Smooth muscle cell (in vitro differentiated cells): ENCODE results near the gene HIVEP3. TPM values are rescaled to one million over a fixed set of nuclear protein-coding genes. Genes with fewer than 3 reads are reported as not detected.

ENCODE experiments used
- DNase-seq: peaks from one replicate; lab custom pipeline; 2025; ENCODE audit not compliant: unreplicated experiment; lab: John Stamatoyannopoulos, UW
- H2AFZ ChIP-seq: fragments of 200-600 bp; sonication (generic); 2 replicates; pipeline ENCODE4 v1.6.0; 2016; ENCODE audit warnings: antibody characterized with exemption, low read depth, mild to moderate bottlenecking
- H3F3A ChIP-seq: fragments of 200-600 bp; sonication (generic); 2 replicates; pipeline ENCODE4 v1.6.0; 2017; ENCODE audit warnings: antibody characterized with exemption, low read depth
- H3K27ac ChIP-seq: fragments of 200-600 bp; sonication (generic); 2 replicates; pipeline ENCODE4 v1.5.1; 2016; ENCODE audit warnings: low read depth, mild to moderate bottlenecking
- H3K27me3 ChIP-seq: fragments of 200-600 bp; sonication (generic); 2 replicates; pipeline ENCODE4 v1.6.1; 2016; ENCODE audit warnings: low read depth, mild to moderate bottlenecking
- H3K36me3 ChIP-seq: fragments of 200-600 bp; sonication (generic); 2 replicates; pipeline ENCODE4 v1.5.1; 2016; ENCODE audit warnings: low read depth
- H3K4me1 ChIP-seq: fragments of 200-600 bp; sonication (generic); 2 replicates; pipeline ENCODE4 v1.5.1; 2016; ENCODE audit warnings: low read depth
- H3K4me2 ChIP-seq: fragments of 200-600 bp; sonication (generic); 2 replicates; pipeline ENCODE4 v1.6.0; 2016; ENCODE audit warnings: mild to moderate bottlenecking
- H3K4me3 ChIP-seq: fragments of 200-600 bp; sonication (generic); 2 replicates; pipeline ENCODE4 v1.5.1; 2016; ENCODE audit warnings: mild to moderate bottlenecking
- H3K79me2 ChIP-seq: fragments of 200-600 bp; sonication (generic); 2 replicates; pipeline ENCODE4 v1.6.0; 2016; ENCODE audit warnings: low read depth, mild to moderate bottlenecking
- H3K9ac ChIP-seq: fragments of 200-600 bp; sonication (generic); 2 replicates; pipeline ENCODE4 v1.6.0; 2016; ENCODE audit warnings: low read depth
- H3K9me3 ChIP-seq: fragments of 200-600 bp; sonication (generic); replicated peaks from 2 replicates; pipeline ENCODE4 v1.5.1; 2016; ENCODE audit warnings: low read depth
- H4K20me1 ChIP-seq: fragments of 200-600 bp; sonication (generic); 2 replicates; pipeline ENCODE4 v1.6.0; 2016; ENCODE audit warnings: low read depth
- CTCF ChIP-seq: fragments of 200-600 bp; sonication (generic); IDR thresholded peaks from 2 replicates; pipeline ENCODE4 v1.5.1; 2017; ENCODE audit warnings: borderline replicate concordance, mild to moderate bottlenecking, antibody characterized with exemption; ENCODE audit not compliant: insufficient read depth, poor library complexity, severe bottlenecking
- WGBS: methylation state at CpG from one replicate; pipeline ENCODE4 v1.1.7; 2016; ENCODE audit warnings: low lambda C conversion rate; 5-methylcytosine and 5-hydroxymethylcytosine counted together
- polyA plus RNA-seq: library from polyadenylated mRNA; unstranded; fragments of >200 nt; fragmentation: Nextera tagmentation; extraction: Ambion mirVana; gene quantifications from 2 replicates; pipeline ENCODE4 v1.2.1, GENCODE V29; 2016
- total RNA-seq: library from RNA; depleted of rRNA; stranded (reverse); fragments of >200 nt; gene quantifications from 2 replicates; pipeline ENCODE4 v1.2.3, GENCODE V29; 2014

HIVEP3 gene
- total and polyA plus RNA-seq, 2 experiments from 2014 or later, result 2.1 to 6.4 TPM

DNA sequence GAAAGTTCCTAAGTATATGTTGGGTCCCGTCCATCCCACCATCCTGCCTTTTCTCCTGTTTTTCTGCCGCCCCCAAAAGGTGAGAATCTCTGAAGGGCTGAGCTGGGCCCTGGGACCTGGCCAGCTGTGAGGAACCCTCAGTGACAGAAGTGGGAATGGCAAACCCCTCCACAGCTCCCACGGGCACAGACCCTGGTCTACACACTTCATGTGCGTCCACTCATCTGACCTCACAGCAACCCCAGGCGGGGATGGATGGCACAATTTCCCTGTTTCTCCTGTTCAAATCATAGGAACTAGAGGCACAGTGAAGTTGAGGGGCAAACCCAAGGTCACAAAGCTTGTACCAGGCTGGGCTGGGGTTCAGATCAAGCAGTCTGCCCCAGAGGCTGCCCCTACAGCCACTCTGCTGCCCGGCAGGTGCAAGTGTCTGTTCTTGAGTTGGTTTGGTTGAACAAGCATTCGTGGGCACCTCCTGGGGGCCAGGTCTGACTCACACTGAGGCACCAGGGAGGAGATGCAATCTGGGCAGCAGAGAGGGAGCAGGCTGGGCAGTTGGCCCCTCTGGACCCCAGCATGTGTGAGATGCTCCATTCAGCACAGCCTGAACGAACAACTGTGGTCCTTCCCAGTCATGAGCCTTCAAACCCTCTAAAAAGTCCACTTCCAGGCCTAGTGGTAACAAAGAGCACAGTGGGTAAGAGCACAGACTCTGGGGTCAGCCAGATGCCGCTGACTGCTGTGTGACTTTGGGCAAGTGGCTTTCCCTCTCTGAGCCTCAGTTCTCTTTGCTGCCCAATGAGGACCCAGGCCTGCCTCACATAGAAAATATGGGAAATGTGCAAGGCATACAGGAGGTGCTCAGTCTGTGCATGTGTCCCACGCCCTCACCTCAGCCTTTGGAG lies 438.3 kb downstream of the HIVEP3 start:
- no peaks in the 10 kb centered on the region for H4K20me1 ChIP-seq
- whole genome bisulfite sequencing, result 95% methylated on average over 10 of the region's 10 CpGs
- no peaks in the 10 kb centered on the region for H3K79me2 ChIP-seq

DNA sequence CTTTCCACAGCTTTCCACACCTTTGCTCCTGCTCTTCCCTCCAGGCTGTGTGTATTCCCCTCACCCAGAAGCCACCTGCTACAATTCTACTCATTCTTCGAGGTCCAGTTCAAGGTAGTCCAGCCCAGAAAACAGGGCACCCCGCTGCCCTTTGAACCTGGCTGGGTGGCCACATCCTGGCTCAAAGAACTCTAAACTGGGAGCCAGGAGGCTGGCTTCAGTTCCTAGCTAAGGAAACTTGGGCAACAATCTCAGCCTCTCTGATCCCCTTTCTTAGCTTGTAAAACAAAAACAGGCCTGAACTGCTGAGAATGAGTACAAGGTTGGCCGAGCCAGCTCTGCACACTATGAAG lies 438.9 kb downstream of the HIVEP3 start:
- Histone ChIP-seq H4K20me1 (no peaks in the 10 kb centered on the region), H3K9me3 (no peaks in the 10 kb centered on the region), H3K4me1 (peaks cover 6% of the 10 kb centered on the region), H2AFZ (no peak overlapping the region), H3K27ac (no peak overlapping the region), H3K36me3 (no peaks in the 10 kb centered on the region), H3K4me2 (no peak overlapping the region), H3K79me2 (no peaks in the 10 kb centered on the region), H3F3A (no peaks in the 10 kb centered on the region), H3K4me3 (no peak overlapping the region), H3K9ac (no peak overlapping the region), H3K27me3 (no peaks in the 10 kb centered on the region)
- 87% methylated on average over 3 of the region's 3 CpGs for WGBS
- no peak for DNase-seq
- TF ChIP-seq CTCF, result no peak

More for the DNA sequence above, 438.3 kb downstream of the HIVEP3 start:
- Histone ChIP-seq H3K9ac (no peak overlapping the region), H3F3A (no peaks in the 10 kb centered on the region), H3K4me1 (peaks cover 6% of the 10 kb centered on the region), H3K4me2 (no peak overlapping the region), H3K4me3 (no peak overlapping the region), H3K27me3 (no peaks in the 10 kb centered on the region), H3K9me3 (no peaks in the 10 kb centered on the region), H2AFZ (no peak overlapping the region), H3K27ac (no peak overlapping the region), H3K36me3 (no peaks in the 10 kb centered on the region)
- no peak for DNase-seq
- TF ChIP-seq CTCF, result no peak

DNA sequence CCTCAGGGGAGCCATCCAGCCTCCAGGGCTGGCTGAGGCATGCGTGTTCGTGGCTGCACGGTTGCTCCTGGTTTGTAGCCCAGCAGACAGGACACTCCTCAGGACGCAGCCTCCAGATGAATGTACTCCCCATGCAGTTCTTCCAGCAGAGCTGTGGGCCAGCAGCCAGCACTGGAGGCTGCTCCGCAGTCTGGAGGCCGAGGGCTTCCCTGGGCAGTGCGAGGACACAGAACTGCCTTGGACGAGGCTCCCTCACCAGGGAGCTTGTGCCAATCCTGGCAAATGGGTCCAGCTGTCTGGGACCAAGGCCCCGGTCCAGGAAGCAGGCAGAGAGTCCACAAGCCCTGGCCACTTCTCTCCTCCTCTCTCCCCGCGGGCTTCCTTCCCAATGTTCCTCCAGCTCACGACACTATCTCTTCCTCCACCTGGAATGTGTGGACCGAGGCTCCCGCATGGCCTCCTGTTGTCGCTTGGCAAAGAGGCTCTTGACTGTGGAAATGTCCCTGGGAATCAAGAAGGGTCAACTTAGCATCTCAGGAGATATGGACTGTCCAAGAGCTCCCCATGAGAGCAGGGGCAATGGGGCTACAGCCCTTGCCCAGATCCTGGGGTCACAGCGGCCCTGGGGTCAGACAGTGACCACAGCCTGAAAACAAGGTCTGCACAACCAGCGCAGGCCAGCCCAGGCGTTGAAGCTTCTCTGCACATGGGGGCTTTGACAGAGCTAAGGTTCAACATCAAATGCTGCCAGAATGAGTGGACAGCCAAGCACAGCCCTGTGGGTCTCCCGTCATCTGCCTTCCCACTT lies 439.5 kb downstream of the HIVEP3 start:
- 94% methylated on average over 19 of the region's 19 CpGs for WGBS
- Histone ChIP-seq H3K9ac (no peak overlapping the region), H3K36me3 (no peaks in the 10 kb centered on the region), H3K4me3 (no peak overlapping the region), H3K27ac (no peak overlapping the region), H3K9me3 (no peaks in the 10 kb centered on the region), H3K4me1 (peaks cover 6% of the 10 kb centered on the region), H3K27me3 (no peaks in the 10 kb centered on the region), H4K20me1 (no peaks in the 10 kb centered on the region), H2AFZ (no peak overlapping the region), H3F3A (no peaks in the 10 kb centered on the region), H3K4me2 (no peak overlapping the region), H3K79me2 (no peaks in the 10 kb centered on the region)
- no peak for DNase-seq
- no peak for TF ChIP-seq CTCF
